Measurements from ENCODE around the gene TRIM51.
"Not testable (repeated sequence)": the region's sequence is repeated elsewhere in the genome, so short reads cannot be mapped to it uniquely, and the experiment has no call there.

The TRIM51 gene

GRCh38 chr11:55882997-55883396 is at the start of gene TRIM51:
TRIM51 (plus strand) TSS chr11:55883297; CDS start chr11:55885429, 2,132 bp downstream.
- not testable (repeated sequence) for DNase-seq

- no peak for DNase-seq
Observed at GRCh38 chr11:55838452-55838851, 44.6 kb upstream of the TRIM51 start, which contains the start of gene OR5D16. OR5D16 (plus strand) TSS chr11:55838752; CDS start chr11:55838752, 0 bp downstream.

GRCh38 chr11:55847453-55847852 is 35.6 kb upstream of the TRIM51 start:
- DNase-seq = no peak

GRCh38 chr11:55849037-55849436 is 34.1 kb upstream of the TRIM51 start:
- DNase-seq = no peak

- no peak for DNase-seq
Observed at GRCh38 chr11:55852141-55852540, 31.0 kb upstream of the TRIM51 start.

GRCh38 chr11:55854704-55855103 is 28.4 kb upstream of the TRIM51 start:
- no peak for DNase-seq

GRCh38 chr11:55867354-55867753 is 15.7 kb upstream of the TRIM51 start:
- not testable (repeated sequence) for DNase-seq

- DNase-seq = not testable (repeated sequence)
Observed at GRCh38 chr11:55872731-55873130, 10.4 kb upstream of the TRIM51 start.

GRCh38 chr11:55873146-55873545 is 10.0 kb upstream of the TRIM51 start:
- not testable (repeated sequence) for DNase-seq

GRCh38 chr11:55884995-55885394 is 1.9 kb downstream of the TRIM51 start:
- not testable (repeated sequence) for DNase-seq

- not testable (repeated sequence) for DNase-seq
Observed at GRCh38 chr11:55885481-55885880, 2.4 kb downstream of the TRIM51 start.

- DNase-seq = no peak
Observed at GRCh38 chr11:55895216-55895615, 12.1 kb downstream of the TRIM51 start.

GRCh38 chr11:55902308-55902707 is 19.2 kb downstream of the TRIM51 start:
- DNase-seq = no peak

- DNase-seq = no peak
Observed at GRCh38 chr11:55914482-55914881, 31.4 kb downstream of the TRIM51 start, which contains the start of gene OR5W2. OR5W2 (minus strand) TSS chr11:55914582; CDS start chr11:55914582, 0 bp downstream.

GRCh38 chr11:55920537-55920936 is 37.4 kb downstream of the TRIM51 start:
- DNase-seq = no peak

GRCh38 chr11:55936300-55936699 is 53.2 kb downstream of the TRIM51 start, which contains the start of gene OR5I1:
OR5I1 (minus strand) TSS chr11:55936400; CDS start chr11:55936400, 0 bp downstream.
- no peak for DNase-seq

All from NCI-H1105 (cell line).